ENCODE data around the gene ASPHD1. TPM values are rescaled to one million over a fixed set of nuclear protein-coding genes. Genes with fewer than 3 reads are reported as not detected.
"Not testable (repeated sequence)": the region's sequence is repeated elsewhere in the genome, so short reads cannot be mapped to it uniquely, and the experiment has no call there.

Gene ASPHD1
- polyA plus RNA-seq, 2 of the 4 experiments (the other 2 are of a cell fraction): 4.6 to 20.6 TPM

- H3K4me3 ChIP-seq: no peak overlapping the region
- no peak for ATAC-seq
- no peaks in the 10 kb centered on the region for H3K4me1 ChIP-seq
- CTCF ChIA-PET: interaction anchor here (0.6 to 2.3 kb wide), 6 partner anchors 8 to 124 kb away, joined by 3 to 8 read pairs (median 4); no protein-coding TSS in a partner anchor
- no peak for FAIRE-seq
- no peak overlapping the region for H3K4me2 ChIP-seq
- 67% methylated on average over 2 of the region's 2 CpGs for WGBS (ENCODE audit: missing lambda C conversion rate)
- H3K27ac ChIP-seq: no peak overlapping the region
- no peak for DNase-seq (ENCODE audit: low read depth in 1 of 2, low spot score in 1 of 2)
- POLR2A ChIA-PET: interaction anchor here (2.0 kb wide), 1 partner anchor 17 kb away, joined by 5 read pairs; the partner anchor contains the start of gene KCTD13
- no peaks in the 10 kb centered on the region for H3K9me3 ChIP-seq
- no peak for TF ChIP-seq ZSCAN20 (CRISPR knock-in tag; IDR thresholded peaks at IDR 0.05)
- TF ChIP-seq SMC3 (IDR thresholded peaks at IDR 0.05): no peak
- no peak for TF ChIP-seq FOSB (CRISPR knock-in tag; IDR thresholded peaks at IDR 0.05)
- TF ChIP-seq ZNF302 (CRISPR knock-in tag; IDR thresholded peaks at IDR 0.05): no peak
- no peak for TF ChIP-seq RARB (CRISPR knock-in tag; IDR thresholded peaks at IDR 0.05)
- no peak for TF ChIP-seq ZC3H11A (IDR thresholded peaks at IDR 0.05)
- TF ChIP-seq EHMT2 (IDR thresholded peaks at IDR 0.05; ENCODE audit: low read depth): no peak
- no peak for TF ChIP-seq ESRRA (IDR thresholded peaks at IDR 0.05; ENCODE audit: borderline replicate concordance, low read length)
- TF ChIP-seq RCOR1 (IDR thresholded peaks at IDR 0.05; ENCODE audit: low read depth, low read length): no peak
- TF ChIP-seq HOXB13 (CRISPR knock-in tag; IDR thresholded peaks at IDR 0.05; ENCODE audit: low read depth): no peak
- TF ChIP-seq REST (IDR thresholded peaks at IDR 0.05): no peak
- TF ChIP-seq RAD21 (conservative IDR thresholded peaks at IDR 0.05 in 1 of 2, IDR thresholded peaks at IDR 0.05 in 1 of 2): no peak
- TF ChIP-seq MYC (IDR thresholded peaks at IDR 0.05; ENCODE audit: borderline replicate concordance, low read length): no peak
- TF ChIP-seq ZFP36 (IDR thresholded peaks at IDR 0.05; ENCODE audit: borderline replicate concordance, partially characterized antibody): no peak
- TF ChIP-seq HDAC2 (IDR thresholded peaks at IDR 0.05): no peak
- no peak for TF ChIP-seq CHD2 (IDR thresholded peaks at IDR 0.05; ENCODE audit: low read length, partially characterized antibody)
- no peak for TF ChIP-seq ELK1 (IDR thresholded peaks at IDR 0.05; ENCODE audit: low read depth, low read length)
- no peak for TF ChIP-seq ATOH8 (CRISPR knock-in tag; IDR thresholded peaks at IDR 0.05; ENCODE audit: low read depth)
Observed at GRCh38 chr16:29908719-29909220, 8.5 kb downstream of the ASPHD1 start.

- Histone ChIP-seq H3K4me3 (no peak overlapping the region), H3K27ac (no peak overlapping the region), H3K4me2 (no peak overlapping the region), H3K4me1 (no peaks in the 10 kb centered on the region), H3K9me3 (no peaks in the 10 kb centered on the region)
- DNase-seq (ENCODE audit: low read depth in 1 of 2, low spot score in 1 of 2) (no peak), FAIRE-seq (no peak), ATAC-seq (no peak)
- 74% methylated on average over 2 of the region's 2 CpGs for WGBS (ENCODE audit: missing lambda C conversion rate)
- CTCF ChIA-PET: interaction anchor here (1.1 to 2.3 kb wide), 5 partner anchors 8 to 123 kb away, joined by 3 to 8 read pairs (median 5); no protein-coding TSS in a partner anchor
- POLR2A ChIA-PET: interaction anchor here (0.6 to 2.0 kb wide), 2 partner anchors 13 to 17 kb away, joined by 3 to 5 read pairs; partner anchors contain the start of gene KCTD13
- no peak for TF ChIP-seq NFE2L2 (conservative IDR thresholded peaks at IDR 0.05; ENCODE audit: low read length)
- no peak for TF ChIP-seq SMC3 (IDR thresholded peaks at IDR 0.05)
- no peak for TF ChIP-seq FOXS1 (CRISPR knock-in tag; IDR thresholded peaks at IDR 0.05)
- TF ChIP-seq SREBF2 (IDR thresholded peaks at IDR 0.05): no peak
- TF ChIP-seq ATOH8 (CRISPR knock-in tag; IDR thresholded peaks at IDR 0.05; ENCODE audit: low read depth): no peak
- no peak for TF ChIP-seq ZSCAN20 (CRISPR knock-in tag; IDR thresholded peaks at IDR 0.05)
- no peak for TF ChIP-seq FOSL2 (IDR thresholded peaks at IDR 0.05)
- TF ChIP-seq FOSL2 (CRISPR knock-in tag; IDR thresholded peaks at IDR 0.05): no peak
- TF ChIP-seq EHMT2 (IDR thresholded peaks at IDR 0.05; ENCODE audit: low read depth): no peak
- TF ChIP-seq CEBPB (IDR thresholded peaks at IDR 0.05): no peak
- TF ChIP-seq POLR2A (IDR thresholded peaks at IDR 0.05; ENCODE audit: low read length): no peak
- TF ChIP-seq ZFP36 (IDR thresholded peaks at IDR 0.05; ENCODE audit: borderline replicate concordance, partially characterized antibody): no peak
- TF ChIP-seq PHF8 (IDR thresholded peaks at IDR 0.05; ENCODE audit: borderline replicate concordance, low read depth): no peak
- TF ChIP-seq MAX (IDR thresholded peaks at IDR 0.05): no peak
- no peak for TF ChIP-seq MYC (IDR thresholded peaks at IDR 0.05; ENCODE audit: borderline replicate concordance, low read length)
- TF ChIP-seq TP53 (CRISPR knock-in tag; IDR thresholded peaks at IDR 0.05): no peak
Observed at GRCh38 chr16:29909391-29909790, 9.1 kb downstream of the ASPHD1 start.

- CTCF ChIA-PET: interaction anchor here (0.7 to 2.3 kb wide), 6 partner anchors 9 to 122 kb away, joined by 3 to 8 read pairs (median 5); no protein-coding TSS in a partner anchor
- H3K4me1 ChIP-seq; FAIRE-seq; H3K4me2 ChIP-seq; ATAC-seq; H3K4me3 ChIP-seq; DNase-seq (ENCODE audit: low read depth in 1 of 2, low spot score in 1 of 2); H3K27ac ChIP-seq; H3K9me3 ChIP-seq: not testable (repeated sequence)
- WGBS (ENCODE audit: missing lambda C conversion rate): 77% methylated on average over 6 of the region's 6 CpGs
- POLR2A ChIA-PET: interaction anchor here (0.6 to 2.0 kb wide), 3 partner anchors 11 to 16 kb away, joined by 3 to 5 read pairs (median 3); partner anchors contain the start of gene KCTD13
Observed at GRCh38 chr16:29909851-29910250, 9.6 kb downstream of the ASPHD1 start.
